ENCODE data around the gene CYP4V2.

DNA sequence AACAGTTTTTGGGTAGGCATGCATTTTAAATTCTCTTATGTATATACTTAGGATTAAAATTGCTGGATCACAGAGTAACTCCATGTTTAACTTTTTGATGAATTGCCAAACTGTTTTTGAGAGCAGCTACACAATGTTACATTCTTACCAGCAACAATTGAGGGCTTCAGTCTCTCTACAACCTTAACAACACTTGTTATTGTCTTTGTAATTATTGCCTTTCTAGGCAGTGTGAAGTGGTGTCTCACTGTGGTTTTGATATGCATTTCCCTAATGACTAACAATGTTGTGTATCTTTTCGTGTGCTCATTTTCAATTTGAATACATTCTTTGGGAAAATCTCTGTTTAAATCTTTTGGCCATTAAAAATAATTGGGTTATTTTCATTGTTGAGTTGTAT, 57.3 kb downstream of the CYP4V2 start:
- TF ChIP-seq, protein P1, sequence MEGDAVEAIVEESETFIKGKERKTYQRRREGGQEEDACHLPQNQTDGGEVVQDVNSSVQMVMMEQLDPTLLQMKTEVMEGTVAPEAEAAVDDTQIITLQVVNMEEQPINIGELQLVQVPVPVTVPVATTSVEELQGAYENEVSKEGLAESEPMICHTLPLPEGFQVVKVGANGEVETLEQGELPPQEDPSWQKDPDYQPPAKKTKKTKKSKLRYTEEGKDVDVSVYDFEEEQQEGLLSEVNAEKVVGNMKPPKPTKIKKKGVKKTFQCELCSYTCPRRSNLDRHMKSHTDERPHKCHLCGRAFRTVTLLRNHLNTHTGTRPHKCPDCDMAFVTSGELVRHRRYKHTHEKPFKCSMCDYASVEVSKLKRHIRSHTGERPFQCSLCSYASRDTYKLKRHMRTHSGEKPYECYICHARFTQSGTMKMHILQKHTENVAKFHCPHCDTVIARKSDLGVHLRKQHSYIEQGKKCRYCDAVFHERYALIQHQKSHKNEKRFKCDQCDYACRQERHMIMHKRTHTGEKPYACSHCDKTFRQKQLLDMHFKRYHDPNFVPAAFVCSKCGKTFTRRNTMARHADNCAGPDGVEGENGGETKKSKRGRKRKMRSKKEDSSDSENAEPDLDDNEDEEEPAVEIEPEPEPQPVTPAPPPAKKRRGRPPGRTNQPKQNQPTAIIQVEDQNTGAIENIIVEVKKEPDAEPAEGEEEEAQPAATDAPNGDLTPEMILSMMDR (IDR thresholded peaks at IDR 0.05), result no peak
- TF ChIP-seq POLR2A (IDR thresholded peaks at IDR 0.05), result no peak

Data from lower leg skin (tissue), 3 donors.